IPS-NIHi7 (cell line): ENCODE measurements around the gene SH2B3.
"Not testable (repeated sequence)": the region's sequence is repeated elsewhere in the genome, so short reads cannot be mapped to it uniquely, and the experiment has no call there.

Experiments used
- DNase-seq: peaks from one replicate; pipeline ENCODE4 v3.0.0; 2012; ENCODE audit warnings: mixed read lengths; ENCODE audit errors: extremely low spot score

Gene SH2B3

DNA sequence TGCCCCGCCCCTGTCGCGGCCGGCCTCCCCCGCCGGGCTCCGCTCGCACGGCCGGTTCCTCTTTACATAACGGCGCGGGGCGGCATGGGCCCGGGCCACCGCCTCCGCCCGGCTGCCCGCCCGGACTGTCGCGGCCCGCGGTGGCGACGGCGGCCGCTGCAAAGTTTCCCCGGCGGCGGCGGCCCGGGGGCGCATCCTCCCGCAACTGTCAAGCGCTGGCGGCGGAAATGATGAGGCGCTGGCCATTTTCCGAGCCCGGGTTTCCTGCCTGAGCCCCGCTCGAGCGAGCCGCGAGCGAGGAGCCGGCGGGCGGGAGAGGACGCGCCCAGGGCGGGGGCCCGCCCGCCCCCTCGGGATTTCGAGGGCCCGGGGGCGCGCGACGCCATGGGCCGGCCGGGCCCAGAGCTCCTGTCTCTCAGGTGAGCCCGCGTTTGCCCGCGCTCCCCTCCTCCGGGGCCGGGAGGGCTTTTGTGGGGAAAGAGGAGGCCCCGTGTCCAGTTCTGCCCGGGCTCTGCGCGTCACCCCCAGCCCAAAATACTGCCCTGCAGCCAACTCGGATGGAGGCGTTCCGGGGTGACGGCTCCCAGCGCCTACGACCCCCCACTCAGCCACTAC is at the start of gene SH2B3:
SH2B3 (plus strand) TSS at position 65 of the 615 bp plus-strand sequence. CDS start 12,223 bp downstream, outside the sequence.
- no peak for DNase-seq

DNA sequence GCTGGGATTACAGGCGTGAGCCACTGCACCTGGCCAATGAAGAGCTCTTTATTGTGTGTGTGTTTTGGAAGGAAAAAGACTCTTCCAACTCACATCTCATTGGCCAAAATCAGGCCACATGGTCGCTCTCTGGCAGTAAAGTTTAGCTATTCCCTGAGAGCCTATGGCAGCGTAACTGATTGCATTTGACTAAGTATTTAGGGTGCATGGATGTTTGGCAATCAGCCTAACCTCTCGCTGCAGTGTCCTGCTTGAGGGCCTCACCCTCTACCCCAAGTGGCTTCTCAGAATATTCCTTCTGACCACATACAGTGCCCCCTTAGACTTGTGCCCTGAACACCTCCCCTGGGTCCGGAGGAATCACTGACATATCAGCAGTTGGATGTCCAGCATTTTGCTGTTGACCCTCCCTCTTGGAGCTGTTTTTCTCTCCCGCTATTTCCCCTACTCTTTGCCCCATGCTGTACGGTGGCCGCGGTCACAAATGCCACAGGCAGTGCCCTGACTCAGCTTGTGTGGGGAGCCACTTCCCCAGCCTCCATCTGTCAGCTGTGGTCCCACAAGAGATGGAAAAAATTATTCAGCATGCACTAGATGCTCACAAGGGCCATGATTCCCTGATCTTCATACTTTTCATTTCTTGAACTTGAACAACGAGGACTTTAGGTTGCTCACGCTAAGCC is 46.4 kb upstream of the SH2B3 start:
- no peak for DNase-seq

- DNase-seq, result no peak
Observed at GRCh38 chr12:111359914-111360276, 45.8 kb upstream of the SH2B3 start.

- no peak for DNase-seq
Observed at GRCh38 chr12:111360325-111360930, 45.3 kb upstream of the SH2B3 start.

GRCh38 chr12:111361073-111361716 is 44.5 kb upstream of the SH2B3 start:
- DNase-seq, result no peak

DNA sequence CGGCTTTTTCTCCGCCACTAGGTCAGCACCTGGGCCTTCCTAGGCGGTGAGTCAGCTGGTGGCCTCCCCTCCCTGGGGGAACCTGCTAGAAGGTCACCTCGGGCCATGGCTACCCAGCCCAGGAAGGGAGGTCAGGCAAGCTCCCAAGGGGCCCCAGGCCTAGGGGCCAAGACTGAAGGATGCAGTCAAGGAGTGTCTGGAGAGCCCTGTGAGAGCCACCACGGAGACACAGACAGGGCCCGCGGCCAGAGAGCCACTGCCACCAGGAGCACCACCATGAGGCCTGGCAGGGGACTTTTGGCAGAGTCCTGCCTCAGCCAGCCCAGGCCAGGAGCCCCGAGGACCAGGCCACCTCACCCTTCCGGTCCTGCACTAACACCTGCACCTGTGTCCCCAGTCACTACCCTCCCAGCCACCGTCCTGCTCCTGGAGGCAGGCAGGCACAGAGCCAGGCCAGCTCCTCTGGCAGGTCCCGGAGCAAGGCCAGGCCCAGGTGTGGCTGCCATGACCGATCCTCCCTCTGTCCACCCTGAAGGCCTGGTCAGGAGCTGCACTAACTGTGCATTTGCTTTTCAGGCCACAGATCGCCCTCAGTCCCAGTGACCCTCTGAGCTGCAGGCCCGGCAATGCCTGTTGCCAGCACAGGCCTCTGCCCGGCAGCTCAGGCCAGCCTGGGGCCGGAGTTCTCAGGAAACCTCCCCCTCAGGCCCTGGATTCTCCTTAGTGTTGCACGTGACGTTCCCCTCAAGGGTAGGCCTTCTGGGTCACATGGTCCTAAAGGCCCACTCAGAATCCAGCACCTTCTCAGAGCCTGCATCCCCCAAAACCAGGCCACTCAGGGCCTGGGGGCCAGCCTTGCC is 43.8 kb upstream of the SH2B3 start:
- DNase-seq, result no peak

DNA sequence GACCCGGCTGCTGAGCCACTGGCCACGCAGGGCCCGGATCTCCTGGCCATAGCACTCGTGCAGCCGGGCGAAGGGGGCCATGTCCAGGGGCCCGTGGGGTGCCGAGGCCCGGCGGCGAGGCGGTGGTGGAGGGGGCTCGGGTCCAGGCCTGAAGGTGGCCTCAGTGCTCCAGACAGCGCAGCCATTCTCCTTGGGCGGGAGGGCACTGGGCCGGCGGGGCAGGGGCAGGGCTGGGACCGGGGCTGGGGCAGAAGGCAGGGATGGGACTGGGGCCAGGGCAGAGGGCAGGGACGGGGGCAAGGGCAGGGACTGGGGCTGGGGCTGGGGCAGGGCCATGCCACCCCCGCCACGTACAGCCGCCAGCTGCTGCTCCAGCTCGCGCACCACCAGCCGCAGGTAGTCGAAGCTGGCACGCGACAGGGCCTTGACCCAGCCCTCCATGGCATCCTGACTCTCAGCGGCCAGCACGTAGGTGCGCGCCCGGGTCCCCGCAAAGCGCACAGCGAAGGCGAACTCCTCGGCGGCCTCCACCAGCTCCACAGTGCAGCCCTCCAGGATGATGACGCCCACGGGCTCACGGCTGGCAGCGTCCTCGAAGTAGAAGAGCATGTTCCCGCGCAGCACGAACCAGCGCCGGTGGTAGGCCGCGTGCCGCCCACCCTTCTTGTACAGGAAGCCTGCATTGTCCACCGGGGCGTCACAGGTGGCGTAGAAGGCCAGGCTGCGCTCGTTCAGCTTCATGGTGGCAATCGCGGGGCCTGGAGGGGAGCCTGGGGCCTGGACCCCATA is 42.8 kb upstream of the SH2B3 start:
- no peak for DNase-seq

- no peak for DNase-seq
Observed at GRCh38 chr12:111363578-111363977, 42.1 kb upstream of the SH2B3 start.

DNA sequence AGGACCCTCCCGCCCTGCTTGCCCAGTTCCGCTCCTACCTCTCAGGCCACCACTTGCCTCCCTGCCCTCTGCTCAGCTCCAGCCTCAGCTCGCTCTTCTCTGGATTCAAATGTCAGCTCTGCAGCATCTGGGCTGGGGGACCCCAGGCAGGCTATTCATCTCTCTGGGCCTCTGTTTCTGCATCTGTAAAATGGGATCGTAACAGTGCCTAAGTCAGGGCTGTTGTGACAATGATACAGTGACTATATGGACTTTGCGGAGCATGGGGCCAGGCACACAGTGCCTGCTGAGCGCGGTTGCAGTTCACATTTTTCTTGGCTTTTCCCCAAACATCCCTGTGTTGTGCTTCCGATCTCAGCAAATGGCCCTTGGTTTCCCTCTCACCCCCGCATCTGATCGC is 39.6 kb upstream of the SH2B3 start:
- no peak for DNase-seq

GRCh38 chr12:111366583-111366982 is 39.1 kb upstream of the SH2B3 start:
- DNase-seq, result no peak

DNA sequence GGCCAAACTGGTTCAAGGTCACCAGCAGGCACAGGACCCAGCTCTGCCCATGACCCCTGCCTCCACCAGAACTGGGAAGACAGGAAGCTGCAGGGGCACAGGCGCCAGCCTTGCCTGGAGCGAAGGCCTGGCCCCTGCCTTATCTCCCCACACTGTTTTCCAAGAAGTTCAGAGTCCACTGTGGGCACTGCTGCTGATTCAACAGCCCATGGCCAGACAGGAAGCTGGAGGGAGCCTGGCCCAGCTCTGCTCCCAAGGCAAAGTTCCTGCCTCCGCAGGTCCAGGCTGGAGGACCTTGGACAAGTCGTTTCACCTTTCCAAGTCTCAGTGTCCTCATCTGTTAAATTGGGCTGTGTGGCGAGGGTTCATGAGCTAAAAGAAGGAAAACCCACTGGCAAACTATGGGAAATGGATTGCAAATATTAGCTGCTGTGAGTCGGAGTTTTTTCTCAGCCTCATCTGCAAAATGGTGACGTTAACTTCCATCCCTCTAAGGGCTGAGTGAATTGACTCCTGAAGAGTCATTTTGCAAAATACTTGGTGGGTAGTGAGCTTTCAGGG is 38.0 kb upstream of the SH2B3 start:
- no peak for DNase-seq

- no peak for DNase-seq
Observed at GRCh38 chr12:111368291-111368787, 37.4 kb upstream of the SH2B3 start.

DNA sequence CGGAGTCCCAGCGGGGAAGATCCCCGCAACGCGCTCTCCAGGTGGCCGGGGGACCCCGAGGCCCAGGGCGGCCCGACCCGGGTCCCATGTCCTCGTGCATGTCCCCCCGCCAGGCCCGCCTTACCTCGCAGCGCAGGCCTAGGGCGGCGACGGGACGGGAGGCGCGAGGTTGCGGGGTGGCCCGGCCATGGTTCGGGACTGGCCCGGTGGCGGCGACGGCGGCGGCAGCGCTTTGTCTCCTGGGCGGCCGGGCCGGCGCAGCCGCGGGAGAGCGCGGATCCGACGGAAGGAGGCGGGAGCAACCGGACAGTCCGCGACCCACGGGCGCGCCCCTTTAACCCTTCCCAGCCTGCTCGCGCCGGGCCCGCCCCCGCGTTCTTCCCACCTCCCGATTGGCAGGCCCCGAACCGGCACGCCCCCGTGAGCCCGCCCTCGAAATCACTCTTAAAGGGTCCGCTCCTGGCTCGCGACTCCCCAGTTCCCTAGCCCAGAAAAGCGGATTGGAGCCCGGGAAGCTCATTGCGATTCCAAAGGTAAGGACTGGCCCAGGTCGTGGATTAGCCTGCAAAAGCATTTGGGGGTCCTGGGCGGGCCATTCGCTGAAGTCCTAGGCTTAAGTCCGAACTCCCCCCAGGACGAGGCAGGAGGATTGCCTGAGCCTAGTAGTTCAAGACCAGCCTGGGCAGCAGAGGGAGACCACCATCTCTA is 36.8 kb upstream of the SH2B3 start, which contains the start of gene PHETA1:
PHETA1 (minus strand) TSS at position 308 of the 708 bp plus-strand sequence. CDS start 5,668 bp downstream, outside the sequence.
- peak; percentile 97 for DNase-seq

DNA sequence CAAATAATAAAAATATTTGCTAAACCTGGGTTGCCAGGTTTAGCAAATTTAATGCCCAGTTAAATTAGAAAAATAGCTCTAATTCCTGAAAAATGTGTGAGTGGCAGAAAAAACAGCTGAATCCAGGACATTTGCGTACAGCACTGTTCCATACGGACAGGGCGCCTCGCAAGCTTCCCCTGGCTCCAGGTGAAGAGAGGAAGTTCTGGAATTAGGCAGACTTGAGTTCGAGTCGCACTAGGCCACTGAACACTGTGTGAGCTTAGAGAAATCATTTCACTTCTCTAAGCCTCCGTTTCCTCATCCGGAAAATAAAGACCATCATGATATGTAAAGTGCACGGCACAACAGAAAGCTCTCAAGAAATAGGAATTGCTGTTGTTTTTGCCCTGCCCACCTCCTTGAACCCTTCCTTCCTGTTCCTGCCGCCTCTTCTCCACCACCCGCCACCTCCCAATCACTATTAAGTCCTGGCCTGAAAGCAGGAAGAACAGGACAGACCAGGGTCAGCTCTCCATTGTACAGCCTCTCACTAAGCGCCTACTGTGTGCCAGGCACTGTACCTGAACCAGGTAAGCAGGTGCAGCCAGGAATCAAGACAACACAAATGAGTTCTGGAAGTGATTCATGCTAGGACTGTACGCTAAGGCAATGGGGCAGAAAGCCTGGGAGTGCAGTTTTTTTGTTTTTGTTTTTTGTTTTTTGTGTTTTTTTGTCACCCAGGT is 36.1 kb upstream of the SH2B3 start:
- DNase-seq, result no peak

GRCh38 chr12:111373231-111373630 is 32.5 kb upstream of the SH2B3 start:
- not testable (repeated sequence) for DNase-seq

DNA sequence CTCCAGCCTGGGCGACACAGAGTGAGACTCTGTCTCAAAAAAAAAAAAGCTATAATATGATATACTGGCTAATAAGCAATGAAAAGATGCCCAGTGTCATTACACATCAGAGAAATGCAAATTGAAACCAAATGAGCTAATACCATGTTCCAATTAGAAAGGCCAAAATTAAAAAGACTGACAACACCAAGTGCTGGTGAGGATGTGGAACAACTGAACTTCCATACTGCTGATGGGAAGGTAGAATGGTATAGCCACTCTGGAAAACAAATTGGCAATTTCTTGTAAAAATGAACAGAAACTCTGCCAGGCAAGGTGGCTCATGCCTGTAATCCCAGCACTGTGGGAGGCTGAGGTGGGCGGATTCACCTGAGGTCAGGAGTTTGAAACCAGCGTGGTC is 28.3 kb upstream of the SH2B3 start:
- DNase-seq, result no peak

GRCh38 chr12:111379942-111380554 is 25.7 kb upstream of the SH2B3 start:
- DNase-seq, result peak; percentile 2

- DNase-seq, result no peak
Observed at GRCh38 chr12:111384596-111384995, 21.1 kb upstream of the SH2B3 start.

GRCh38 chr12:111386885-111387284 is 18.8 kb upstream of the SH2B3 start:
- DNase-seq, result no peak
